Fibroblast of pulmonary artery (primary cell): ENCODE data around the gene CSTPP1.
"Not testable (repeated sequence)": the region's sequence is repeated elsewhere in the genome, so short reads cannot be mapped to it uniquely, and the experiment has no call there.

Experiments
- DNase-seq: peaks from one replicate; pipeline ENCODE4 v3.0.0-alpha.2; 2010; ENCODE audit warnings: low read depth
- H3K4me3 ChIP-seq: replicated peaks from 2 replicates; pipeline ENCODE4 v1.5.1; 2011; ENCODE audit warnings: low read depth, mild to moderate bottlenecking, control low read depth, low read length, moderate library complexity
- TF ChIP-seq, protein P1 (sequence below): IDR thresholded peaks from 2 replicates; pipeline ENCODE4 v1.5.1; 2011; ENCODE audit warnings: mild to moderate bottlenecking, control low read depth, low read length, inconsistent platforms; ENCODE audit errors: missing control alignments

Gene CSTPP1

GRCh38 chr11:46991391-46991790 lies 54.8 kb downstream of the CSTPP1 start:
- DNase-seq, result no peak
- TF ChIP-seq, protein P1, sequence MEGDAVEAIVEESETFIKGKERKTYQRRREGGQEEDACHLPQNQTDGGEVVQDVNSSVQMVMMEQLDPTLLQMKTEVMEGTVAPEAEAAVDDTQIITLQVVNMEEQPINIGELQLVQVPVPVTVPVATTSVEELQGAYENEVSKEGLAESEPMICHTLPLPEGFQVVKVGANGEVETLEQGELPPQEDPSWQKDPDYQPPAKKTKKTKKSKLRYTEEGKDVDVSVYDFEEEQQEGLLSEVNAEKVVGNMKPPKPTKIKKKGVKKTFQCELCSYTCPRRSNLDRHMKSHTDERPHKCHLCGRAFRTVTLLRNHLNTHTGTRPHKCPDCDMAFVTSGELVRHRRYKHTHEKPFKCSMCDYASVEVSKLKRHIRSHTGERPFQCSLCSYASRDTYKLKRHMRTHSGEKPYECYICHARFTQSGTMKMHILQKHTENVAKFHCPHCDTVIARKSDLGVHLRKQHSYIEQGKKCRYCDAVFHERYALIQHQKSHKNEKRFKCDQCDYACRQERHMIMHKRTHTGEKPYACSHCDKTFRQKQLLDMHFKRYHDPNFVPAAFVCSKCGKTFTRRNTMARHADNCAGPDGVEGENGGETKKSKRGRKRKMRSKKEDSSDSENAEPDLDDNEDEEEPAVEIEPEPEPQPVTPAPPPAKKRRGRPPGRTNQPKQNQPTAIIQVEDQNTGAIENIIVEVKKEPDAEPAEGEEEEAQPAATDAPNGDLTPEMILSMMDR, result no peak
- no peak overlapping the region for H3K4me3 ChIP-seq

GRCh38 chr11:46992386-46992785 lies 55.8 kb downstream of the CSTPP1 start:
- H3K4me3 ChIP-seq, DNase-seq: not testable (repeated sequence)

- H3K4me3 ChIP-seq, DNase-seq: not testable (repeated sequence)
Observed at GRCh38 chr11:46997796-46998195, 61.2 kb downstream of the CSTPP1 start.

DNA sequence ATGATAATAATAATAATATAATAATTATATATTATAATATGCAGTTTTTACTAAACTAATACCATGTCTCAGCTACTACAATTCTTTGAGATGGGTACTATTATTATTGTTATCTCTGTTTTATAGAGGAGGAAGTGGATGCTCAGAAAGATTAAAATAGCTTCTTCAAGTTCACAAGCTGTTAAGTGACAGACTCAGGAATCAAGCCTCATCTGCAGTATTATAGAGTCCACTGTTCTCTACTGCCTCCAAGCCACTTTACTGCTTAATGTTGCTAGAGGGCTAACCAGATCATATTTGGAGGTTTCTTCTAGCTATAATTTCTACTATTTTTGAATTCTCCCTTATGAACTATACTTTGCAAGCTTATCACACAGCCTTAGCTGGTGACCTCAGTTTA lies 62.7 kb downstream of the CSTPP1 start:
- H3K4me3 ChIP-seq, result no peak overlapping the region
- TF ChIP-seq, protein P1, result no peak
- no peak for DNase-seq

- no peak for DNase-seq
- TF ChIP-seq, protein P1, result no peak
- H3K4me3 ChIP-seq, result no peak overlapping the region
Observed at GRCh38 chr11:47000033-47000432, 63.5 kb downstream of the CSTPP1 start.

- no peak for DNase-seq
Observed at GRCh38 chr11:47001781-47002181, 65.2 kb downstream of the CSTPP1 start.

DNA sequence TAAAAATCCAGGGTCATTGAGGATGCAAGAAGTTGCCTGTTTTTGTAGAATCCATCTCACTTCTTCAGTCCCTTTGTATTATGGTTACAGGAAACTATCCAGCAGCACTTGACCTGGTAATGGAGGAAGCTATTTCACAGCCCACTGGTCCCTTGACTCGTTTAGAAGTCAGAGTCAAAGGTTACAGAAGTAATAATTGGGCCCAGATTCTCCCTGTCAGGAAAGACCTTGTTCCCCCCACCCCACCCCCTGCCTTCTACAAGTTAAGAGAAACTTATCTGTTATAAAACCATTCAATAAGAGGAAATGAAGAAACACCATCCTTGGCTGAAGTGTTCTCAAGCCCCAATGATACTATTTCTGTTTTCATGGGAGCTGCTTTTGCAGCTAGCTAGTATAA lies 65.8 kb downstream of the CSTPP1 start:
- peak; percentile 29 for DNase-seq
- TF ChIP-seq, protein P1, result no peak
- H3K4me3 ChIP-seq, result no peak overlapping the region

More at GRCh38 chr11:47001781-47002181, 65.2 kb downstream of the CSTPP1 start:
- TF ChIP-seq, protein P1, result no peak
- H3K4me3 ChIP-seq, result no peak overlapping the region

DNA sequence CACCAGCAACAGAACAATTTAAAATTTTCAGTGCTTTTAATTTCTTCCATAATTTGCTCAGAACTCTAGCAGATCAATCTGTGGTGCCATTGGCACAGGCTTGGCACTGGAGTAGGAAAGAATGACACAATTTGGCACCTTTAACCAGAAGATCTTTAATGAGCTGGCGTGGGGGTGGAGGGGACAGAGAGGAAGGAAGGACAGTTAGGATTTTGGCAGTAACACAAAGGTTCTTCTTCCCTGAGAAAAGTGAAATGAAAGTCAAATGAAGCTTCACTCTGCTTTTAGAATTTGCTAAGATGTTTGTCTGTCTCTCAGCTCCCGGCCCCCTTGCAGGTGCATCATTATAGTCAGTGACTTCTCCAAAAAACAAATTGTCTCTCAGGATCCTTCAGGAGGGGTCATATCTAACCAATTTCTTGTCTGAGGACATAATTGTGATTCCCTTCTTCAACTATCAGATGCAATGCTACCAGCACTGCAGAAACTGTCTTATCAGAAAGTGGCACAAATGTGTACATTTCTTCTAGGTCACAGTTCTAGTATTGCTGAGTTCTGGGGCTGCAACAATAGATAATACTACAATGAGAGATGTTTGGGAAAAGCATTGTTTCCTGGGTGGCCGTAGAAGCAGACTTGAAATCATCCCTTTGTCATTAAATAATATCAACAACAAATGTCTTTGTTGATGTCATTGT lies 66.8 kb downstream of the CSTPP1 start:
- no peak overlapping the region for H3K4me3 ChIP-seq
- TF ChIP-seq, protein P1, result no peak
- no peak for DNase-seq
